ENCODE data around the gene ADAMTS17. TPM values are rescaled to one million over a fixed set of nuclear protein-coding genes. Genes with fewer than 3 reads are reported as not detected.

The ADAMTS17 gene
- total and polyA plus RNA-seq, 11 donors: 0.30 to 2.4 (median 1.2) TPM

GRCh38 chr15:99979371-99979770, 362.4 kb downstream of the ADAMTS17 start:
- DNase-seq: no peak
- TF ChIP-seq CTCF (IDR thresholded peaks at IDR 0.05): no peak
- no peak for TF ChIP-seq POLR2A (IDR thresholded peaks at IDR 0.05)
- intact Hi-C loops (cut with DNase I): no loop called here
- H3K4me1 ChIP-seq: peaks cover 0 to 19% (median 3%) of the 10 kb centered on the region in 12 donors
- H3K4me3 ChIP-seq: no peak overlapping the region
- no peaks in the 10 kb centered on the region for H3K27me3 ChIP-seq
- H3K27ac ChIP-seq: no peak overlapping the region
- no peaks in the 10 kb centered on the region for H3K36me3 ChIP-seq
- ATAC-seq: no peak
- 93 to 97% (median 96%) methylated on average over 15 of the region's 15 CpGs for WGBS, 4 donors
- H3K9me3 ChIP-seq: no peaks in the 10 kb centered on the region

- intact Hi-C loops (cut with DNase I): no loop called here
- ATAC-seq: no peak
- no peak overlapping the region for H3K4me3 ChIP-seq
- no peak overlapping the region for H3K27ac ChIP-seq
- peaks cover 0 to 14% (median 0%) of the 10 kb centered on the region in 12 donors for H3K4me1 ChIP-seq
- no peaks in the 10 kb centered on the region for H3K9me3 ChIP-seq
- WGBS, 4 donors: 82 to 87% (median 85%) methylated on average over 10 of the region's 10 CpGs
- no peaks in the 10 kb centered on the region for H3K36me3 ChIP-seq
- no peaks in the 10 kb centered on the region for H3K27me3 ChIP-seq
- no peak for DNase-seq
- TF ChIP-seq CTCF (IDR thresholded peaks at IDR 0.05) (no peak), POLR2A (IDR thresholded peaks at IDR 0.05) (no peak)
Measured at GRCh38 chr15:99978426-99978825, 363.3 kb downstream of the ADAMTS17 start.

- H3K4me1 ChIP-seq: peaks cover 0 to 11% (median 0%) of the 10 kb centered on the region in 12 donors
- H3K27ac ChIP-seq: no peak overlapping the region
- H3K36me3 ChIP-seq: no peaks in the 10 kb centered on the region
- no peak for DNase-seq
- H3K9me3 ChIP-seq: no peaks in the 10 kb centered on the region
- H3K4me3 ChIP-seq: no peak overlapping the region
- no peak for ATAC-seq
- TF ChIP-seq POLR2A (IDR thresholded peaks at IDR 0.05) (no peak), CTCF (IDR thresholded peaks at IDR 0.05) (no peak)
- no peaks in the 10 kb centered on the region for H3K27me3 ChIP-seq
- WGBS, 4 donors: 86 to 99% (median 92%) methylated on average over 9 to 10 of the region's 10 CpGs
- intact Hi-C loops (cut with DNase I): no loop called here
Measured at GRCh38 chr15:99977929-99978328, 363.8 kb downstream of the ADAMTS17 start.

GRCh38 chr15:99976811-99977271, 364.9 kb downstream of the ADAMTS17 start:
- Histone ChIP-seq H3K36me3 (no peaks in the 10 kb centered on the region), H3K27ac (no peak overlapping the region), H3K4me3 (no peak overlapping the region), H3K27me3 (no peaks in the 10 kb centered on the region), H3K4me1 (peaks cover 0 to 8% (median 0%) of the 10 kb centered on the region in 12 donors), H3K9me3 (no peaks in the 10 kb centered on the region)
- 83 to 87% (median 85%) methylated on average over 9 of the region's 9 CpGs for WGBS, 4 donors
- ATAC-seq (no peak), DNase-seq (no peak)
- TF ChIP-seq CTCF (IDR thresholded peaks at IDR 0.05) (no peak), POLR2A (IDR thresholded peaks at IDR 0.05) (no peak)
- intact Hi-C loops (cut with DNase I): no loop called here

Data from heart left ventricle (tissue), 16 donors.